ENCODE data around the gene CACNB1.

DNA sequence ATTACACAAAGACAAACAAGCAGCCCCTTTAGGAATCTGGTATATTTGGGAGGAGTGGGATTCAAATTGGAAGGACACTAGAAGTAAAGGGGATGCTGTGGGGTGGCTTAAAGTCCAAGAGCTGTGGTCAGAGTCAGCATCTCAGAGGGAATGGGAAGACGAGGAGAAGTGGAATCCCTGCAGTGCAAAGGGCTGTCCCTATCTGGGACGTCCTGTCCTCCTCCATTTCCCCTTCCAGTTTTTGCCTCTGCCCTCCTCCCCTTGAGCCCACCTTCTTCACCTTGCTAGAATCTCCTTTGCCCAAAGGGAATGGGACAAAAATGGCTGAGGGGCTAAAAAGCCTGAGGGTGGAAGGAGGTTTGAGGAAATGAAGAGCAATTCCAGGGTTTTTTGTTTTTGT, 41.8 kb downstream of the CACNB1 start:
- TF ChIP-seq RXRA (IDR thresholded peaks at IDR 0.05; ENCODE audit: borderline replicate concordance, low read depth), result no peak
- no peak for TF ChIP-seq RAD21 (IDR thresholded peaks at IDR 0.05; ENCODE audit: low read length)
- no peak for TF ChIP-seq CTCF (IDR thresholded peaks at IDR 0.05)
- TF ChIP-seq REST (IDR thresholded peaks at IDR 0.05; ENCODE audit: low read depth, low read length), result no peak
- no peak for TF ChIP-seq RFX5 (IDR thresholded peaks at IDR 0.05; ENCODE audit: low read length)
- TF ChIP-seq GATA2 (CRISPR knock-in tag; IDR thresholded peaks at IDR 0.05), result no peak
- no peak for TF ChIP-seq MXI1 (IDR thresholded peaks at IDR 0.05; ENCODE audit: low read depth, low read length)
- TF ChIP-seq SMC3 (IDR thresholded peaks at IDR 0.05; ENCODE audit: low read depth, low read length), result no peak
